ENCODE data around the gene PTPRS.

GRCh38 chr19:5341981-5342380 is 1.4 kb upstream of the PTPRS start:
- TF ChIP-seq ZNF274 (IDR thresholded peaks at IDR 0.05; ENCODE audit: low read depth, low read length), result no peak
- TF ChIP-seq SUZ12 (IDR thresholded peaks at IDR 0.05; ENCODE audit: extremely low read depth, insufficient read depth, insufficient read length), result no peak
- no peak for TF ChIP-seq YY1 (IDR thresholded peaks at IDR 0.05; ENCODE audit: insufficient read depth, insufficient read length)
